H1 (cell line): ENCODE data around the gene CAMTA1.

Experiments used
- EZH2 ChIP-seq: fragments of 200-600 bp; sonication (generic); IDR thresholded peaks from 2 replicates; pipeline ENCODE4 v1.7.1; 2012; ENCODE audit warnings: low read depth, mild to moderate bottlenecking, moderate library complexity, low read length, inconsistent platforms; ENCODE audit not compliant: severe bottlenecking
- FOSL1 ChIP-seq: IDR thresholded peaks from 2 replicates; pipeline ENCODE4 v1.6.1; 2011; ENCODE audit warnings: mild to moderate bottlenecking, low read depth, low read length, moderate library complexity; ENCODE audit not compliant: insufficient read depth
- TF ChIP-seq, protein P1 (sequence below), 3 experiments: IDR thresholded peaks; 1 replicate in 2 of 3; 2 replicates in 1 of 3; pipeline versions ENCODE4 v1.5.1 to v1.6.1; 2011; ENCODE audit warnings: low read length in 3 of 3, mild to moderate bottlenecking in 3 of 3, inconsistent platforms in 2 of 3, low read depth in 1 of 3, moderate library complexity in 1 of 3; ENCODE audit not compliant: insufficient read depth in 1 of 3; ENCODE audit errors: control extremely low read depth in 1 of 3

- TF ChIP-seq, protein P1, sequence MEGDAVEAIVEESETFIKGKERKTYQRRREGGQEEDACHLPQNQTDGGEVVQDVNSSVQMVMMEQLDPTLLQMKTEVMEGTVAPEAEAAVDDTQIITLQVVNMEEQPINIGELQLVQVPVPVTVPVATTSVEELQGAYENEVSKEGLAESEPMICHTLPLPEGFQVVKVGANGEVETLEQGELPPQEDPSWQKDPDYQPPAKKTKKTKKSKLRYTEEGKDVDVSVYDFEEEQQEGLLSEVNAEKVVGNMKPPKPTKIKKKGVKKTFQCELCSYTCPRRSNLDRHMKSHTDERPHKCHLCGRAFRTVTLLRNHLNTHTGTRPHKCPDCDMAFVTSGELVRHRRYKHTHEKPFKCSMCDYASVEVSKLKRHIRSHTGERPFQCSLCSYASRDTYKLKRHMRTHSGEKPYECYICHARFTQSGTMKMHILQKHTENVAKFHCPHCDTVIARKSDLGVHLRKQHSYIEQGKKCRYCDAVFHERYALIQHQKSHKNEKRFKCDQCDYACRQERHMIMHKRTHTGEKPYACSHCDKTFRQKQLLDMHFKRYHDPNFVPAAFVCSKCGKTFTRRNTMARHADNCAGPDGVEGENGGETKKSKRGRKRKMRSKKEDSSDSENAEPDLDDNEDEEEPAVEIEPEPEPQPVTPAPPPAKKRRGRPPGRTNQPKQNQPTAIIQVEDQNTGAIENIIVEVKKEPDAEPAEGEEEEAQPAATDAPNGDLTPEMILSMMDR (IDR thresholded peaks at IDR 0.05; ENCODE audit: control extremely low read depth in 1 of 3, insufficient read depth in 1 of 3, low read depth in 1 of 3, low read length in 3 of 3) = no peak
- no peak for TF ChIP-seq FOSL1
- TF ChIP-seq EZH2 = no peak
These were observed 163.6 kb downstream of the CAMTA1 start for GRCh38 chr1:6948861-6949260.
